Peyer's patch (tissue), 4 donors: ENCODE results near the gene MT2A.

Experiments
- POLR2A ChIP-seq, 2 donors: fragments of 450-650 bp; IDR thresholded peaks; one replicate each; pipeline ENCODE4 v1.5.1; 2017; ENCODE audit warnings: antibody characterized with exemption in 2 of 2, mild to moderate bottlenecking in 2 of 2, moderate library complexity in 2 of 2
- TF ChIP-seq, protein P1 (sequence below), 6 experiments: fragments of 450-650 bp in 4 of 6; fragments of 200-600 bp in 2 of 6; sonication (generic) in 1 of 6; IDR thresholded peaks; one replicate each; pipeline ENCODE4 v1.5.1; 2017 to 2019; ENCODE audit warnings: antibody characterized with exemption in 6 of 6, mild to moderate bottlenecking in 3 of 6, moderate library complexity in 1 of 6

DNA sequence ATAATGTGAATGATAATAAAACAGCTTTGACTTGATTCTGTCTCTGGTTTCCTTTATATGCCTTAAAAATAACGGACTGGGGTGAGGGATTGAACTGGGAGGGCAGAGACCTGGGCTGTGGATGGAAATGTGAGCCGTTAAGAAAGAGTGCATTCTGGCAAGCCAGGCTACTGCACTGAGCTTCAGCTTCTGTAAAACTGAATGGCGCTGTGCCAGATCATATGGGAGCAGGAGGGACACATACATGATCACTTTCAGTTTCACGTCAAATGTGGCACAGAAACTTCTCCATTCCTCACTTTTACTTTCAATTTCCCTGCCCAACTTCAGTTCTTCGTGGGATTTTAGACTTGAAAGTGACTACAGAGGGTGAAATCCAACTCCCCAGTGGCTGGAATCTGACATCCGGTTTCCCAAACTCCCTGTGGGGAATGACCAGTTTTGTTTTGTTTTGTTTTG is 1.1 kb downstream of the MT2A start:
- TF ChIP-seq, protein P1, sequence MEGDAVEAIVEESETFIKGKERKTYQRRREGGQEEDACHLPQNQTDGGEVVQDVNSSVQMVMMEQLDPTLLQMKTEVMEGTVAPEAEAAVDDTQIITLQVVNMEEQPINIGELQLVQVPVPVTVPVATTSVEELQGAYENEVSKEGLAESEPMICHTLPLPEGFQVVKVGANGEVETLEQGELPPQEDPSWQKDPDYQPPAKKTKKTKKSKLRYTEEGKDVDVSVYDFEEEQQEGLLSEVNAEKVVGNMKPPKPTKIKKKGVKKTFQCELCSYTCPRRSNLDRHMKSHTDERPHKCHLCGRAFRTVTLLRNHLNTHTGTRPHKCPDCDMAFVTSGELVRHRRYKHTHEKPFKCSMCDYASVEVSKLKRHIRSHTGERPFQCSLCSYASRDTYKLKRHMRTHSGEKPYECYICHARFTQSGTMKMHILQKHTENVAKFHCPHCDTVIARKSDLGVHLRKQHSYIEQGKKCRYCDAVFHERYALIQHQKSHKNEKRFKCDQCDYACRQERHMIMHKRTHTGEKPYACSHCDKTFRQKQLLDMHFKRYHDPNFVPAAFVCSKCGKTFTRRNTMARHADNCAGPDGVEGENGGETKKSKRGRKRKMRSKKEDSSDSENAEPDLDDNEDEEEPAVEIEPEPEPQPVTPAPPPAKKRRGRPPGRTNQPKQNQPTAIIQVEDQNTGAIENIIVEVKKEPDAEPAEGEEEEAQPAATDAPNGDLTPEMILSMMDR (IDR thresholded peaks at IDR 0.05), result no peak
- TF ChIP-seq POLR2A (IDR thresholded peaks at IDR 0.05), result no peak
